Ovary (tissue), 9 donors: ENCODE measurements around the gene BCL7A. TPM values are rescaled to one million over a fixed set of nuclear protein-coding genes. Genes with fewer than 3 reads are reported as not detected.

Experiments used
- DNase-seq, 5 donors: peaks; one replicate each; pipeline ENCODE4 v3.0.0-alpha.2; 2019 to 2020
- H3K27ac ChIP-seq, 2 donors: fragments of 200-600 bp; one replicate each; pipeline versions ENCODE4 v1.5.1 to v1.8.0; 2019 to 2022
- H3K27me3 ChIP-seq: fragments of 200-600 bp; one replicate; pipeline ENCODE4 v1.8.0; 2022
- H3K36me3 ChIP-seq: fragments of 200-600 bp; sonication (generic); one replicate; pipeline ENCODE4 v1.5.1; 2019
- H3K4me1 ChIP-seq: one replicate; pipeline ENCODE4 v1.8.1; 2013; ENCODE audit warnings: mild to moderate bottlenecking, moderate library complexity; ENCODE audit not compliant: insufficient read depth
- H3K4me3 ChIP-seq: fragments of 200-600 bp; sonication (generic); one replicate; pipeline ENCODE4 v1.5.1; 2017
- H3K9me3 ChIP-seq, 2 donors: fragments of 200-600 bp in 1 of 2; sonication (generic) in 1 of 2; one replicate each; pipeline versions ENCODE4 v1.5.1 to v1.8.1; 2013 to 2019; ENCODE audit warnings: mild to moderate bottlenecking in 1 of 2, moderate library complexity in 1 of 2
- CTCF ChIP-seq, 3 donors: fragments of 450-650 bp in 2 of 3; fragments of 200-600 bp in 1 of 3; IDR thresholded peaks; one replicate each; pipeline versions ENCODE4 v1.5.1 to v1.8.0; 2016 to 2022; ENCODE audit warnings: antibody characterized with exemption in 3 of 3, mild to moderate bottlenecking in 1 of 3
- EP300 ChIP-seq: sonication (generic); formaldehyde crosslinking; IDR thresholded peaks from one replicate; pipeline ENCODE4 v1.6.1; 2017; ENCODE audit warnings: antibody characterized with exemption
- POLR2A ChIP-seq: fragments of 450-650 bp; IDR thresholded peaks from one replicate; pipeline ENCODE4 v1.6.1; 2017; ENCODE audit warnings: antibody characterized with exemption, mild to moderate bottlenecking, moderate library complexity
- WGBS, 3 donors: extraction: QIAGEN DNeasy Blood & Tissue Kit in 1 of 3; methylation state at CpG; one replicate each; pipeline versions ENCODE4 v1.1.5 to v1.1.7; 2013 to 2017; 5-methylcytosine and 5-hydroxymethylcytosine counted together
- intact Hi-C, 4 donors: fragments of 100-400 bp; cut with DNase I; formaldehyde crosslinking; loops; one replicate each; pipeline versions ENCODE4 v1.11.0 to v1.15.1; 2022 to 2023
- polyA plus RNA-seq, 2 donors: library from polyadenylated mRNA; stranded (reverse); fragments of 200-250 nt in 1 of 2; fragments of 350-450 nt in 1 of 2; fragmentation: Illumina TruSeq in 1 of 2; extraction: RNeasy Lipid Tissue Mini Kit (QIAGEN cat#74804) in 1 of 2; gene quantifications; one replicate each; pipeline ENCODE4 v1.2.3, GENCODE V29; 2013 to 2014
- total RNA-seq, 7 donors: library from RNA; depleted of rRNA in 2 of 7; stranded (reverse); fragments of >200 nt in 2 of 7; fragmentation: NEBNext Ultra II Directional in 3 of 7; extraction: Animal tissue kit (Norgen Biotek cat#: 25700) in 3 of 7; gene quantifications; one replicate each; pipeline versions ENCODE4 v1.1.0 to v1.2.4, GENCODE V29; 2016 to 2023
- donor health status: DM: no; HTN: no; CAD: no; lungs with moderate emphysema.
- donor health status: DM: no; HTN: no; CAD: no.
- donor health status: Bipolar disorder and iron deficiency.
- donor health status: DM: yes; HTN: yes; CAD: no.
- donor health status: DM: no; HTN: no; CAD: no.
- donor health status: DM: yes; HTN: yes; CAD: no.

BCL7A gene
- total and polyA plus RNA-seq, 9 donors, result 4.4 to 9.1 (median 6.4) TPM

DNA sequence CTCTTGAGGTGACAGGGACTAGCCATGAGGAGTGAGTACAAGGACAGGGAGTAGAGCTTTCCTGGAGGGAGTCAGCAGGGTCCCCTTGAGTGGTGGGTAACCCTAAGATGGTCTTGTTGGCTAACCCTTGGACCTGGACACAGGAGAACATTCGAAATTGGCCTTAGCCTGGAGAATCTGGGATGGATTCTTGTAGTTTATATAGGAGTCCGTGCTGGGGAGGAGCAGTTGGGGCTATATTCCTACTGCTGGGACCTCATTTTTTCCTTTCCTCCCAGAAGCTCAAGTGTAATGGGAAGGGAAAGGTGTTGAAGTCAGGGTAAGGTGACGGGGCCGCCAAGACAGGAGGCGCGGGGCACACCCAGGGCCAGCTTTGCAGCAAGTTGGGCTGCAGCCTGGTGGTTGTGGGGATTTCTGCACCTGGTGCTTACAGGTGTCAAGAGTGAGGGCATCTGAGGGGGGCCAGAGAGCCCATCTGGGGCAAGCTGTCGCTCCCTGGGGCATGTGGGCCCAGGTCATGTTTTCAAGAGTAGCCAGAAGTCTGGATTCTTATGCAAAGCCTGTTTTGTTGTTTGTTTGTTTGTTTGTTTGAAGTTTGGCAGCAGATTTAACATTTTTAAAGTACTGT lies 5.1 kb downstream of the BCL7A start:
- Histone ChIP-seq H3K27me3 (no peaks in the 10 kb centered on the region), H3K4me1 (peaks cover 5% of the 10 kb centered on the region), H3K36me3 (no peaks in the 10 kb centered on the region), H3K4me3 (no peak overlapping the region), H3K9me3 (no peaks in the 10 kb centered on the region), H3K27ac (no peak overlapping the region)
- intact Hi-C loops, result no loop called here
- DNase-seq, result no peak
- 95 to 98% (median 97%) methylated on average over 7 of the region's 7 CpGs for WGBS, 3 donors
- TF ChIP-seq CTCF (IDR thresholded peaks at IDR 0.05) (no peak), EP300 (no peak), POLR2A (no peak)

DNA sequence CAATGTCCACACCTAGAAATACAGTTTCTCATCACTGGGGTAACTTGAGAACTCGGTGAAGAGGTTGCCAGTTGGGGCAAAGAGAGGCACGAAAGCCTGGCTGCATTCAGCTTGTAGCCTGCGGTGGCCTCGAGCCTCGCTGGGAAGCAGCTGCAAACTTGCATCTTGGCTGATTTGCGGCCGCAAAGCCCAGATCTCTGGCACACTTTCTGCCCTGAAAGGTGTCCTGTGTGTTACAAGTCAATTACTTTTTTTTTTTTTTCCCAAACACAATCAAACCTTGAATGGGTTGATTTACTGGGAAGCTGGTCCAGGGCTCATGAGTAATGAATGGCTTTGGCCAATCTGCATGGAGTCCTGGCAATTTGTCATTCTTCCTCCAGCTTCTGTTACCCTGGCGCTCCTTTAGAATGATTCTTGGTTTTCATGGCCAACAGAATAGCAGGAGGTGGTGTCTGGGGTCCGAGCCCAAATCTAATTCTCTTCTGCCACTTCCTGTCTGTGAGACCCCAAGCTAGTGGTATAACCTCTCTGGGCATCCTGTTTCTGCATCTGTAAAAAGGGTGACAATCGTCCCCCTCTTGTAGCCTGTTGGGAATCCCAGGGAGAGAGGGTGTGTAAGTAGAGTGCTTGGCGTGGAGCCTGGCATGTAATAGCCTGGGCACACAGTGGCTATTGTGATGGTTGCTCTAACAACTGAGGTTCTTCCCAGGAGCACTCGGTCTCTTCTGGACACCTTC lies 6.7 kb downstream of the BCL7A start:
- H3K9me3 ChIP-seq, result no peaks in the 10 kb centered on the region
- no peaks in the 10 kb centered on the region for H3K36me3 ChIP-seq
- H3K4me3 ChIP-seq, result no peak overlapping the region
- no peaks in the 10 kb centered on the region for H3K27me3 ChIP-seq
- 86 to 90% (median 90%) methylated on average over 12 of the region's 12 CpGs for WGBS, 3 donors
- DNase-seq, result no peak
- no peak overlapping the region for H3K27ac ChIP-seq
- peaks cover 5% of the 10 kb centered on the region for H3K4me1 ChIP-seq
- intact Hi-C loops, result no loop called here
- no peak for TF ChIP-seq POLR2A
- TF ChIP-seq EP300, result no peak
- TF ChIP-seq CTCF (IDR thresholded peaks at IDR 0.05), result no peak

DNA sequence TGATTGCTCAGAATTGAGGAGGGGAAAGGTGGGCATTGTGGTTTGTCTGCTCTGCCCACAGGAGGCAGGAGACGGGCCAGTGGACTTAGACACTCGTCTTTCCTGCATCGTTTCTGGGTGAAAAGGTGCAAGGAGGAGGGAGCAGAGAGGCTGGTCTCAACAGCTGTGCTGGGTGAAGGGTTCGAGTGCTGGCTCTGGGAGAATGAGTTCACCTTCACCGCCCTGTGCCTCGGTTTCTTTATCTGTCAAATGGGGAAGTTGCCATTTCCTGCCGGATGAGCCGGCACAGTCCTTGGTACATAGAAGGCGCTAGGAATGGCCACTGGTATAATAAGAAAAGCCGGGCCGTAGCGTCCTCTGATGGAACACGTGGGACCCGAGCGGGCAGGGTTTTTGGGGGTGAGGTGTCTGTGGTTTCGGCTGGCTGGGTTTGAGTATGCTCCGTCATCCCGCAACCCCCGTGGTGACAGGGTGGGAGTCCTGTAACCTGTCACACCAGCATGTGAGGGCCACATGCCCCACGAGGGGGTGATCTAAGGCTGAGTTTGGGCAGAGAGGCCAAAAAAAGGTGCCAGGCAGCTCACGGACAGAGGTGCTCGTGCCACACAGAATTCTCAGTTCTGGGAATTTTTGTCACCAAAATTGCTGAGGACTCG lies 7.3 kb downstream of the BCL7A start:
- Histone ChIP-seq H3K36me3 (no peaks in the 10 kb centered on the region), H3K27me3 (no peaks in the 10 kb centered on the region), H3K4me3 (no peak overlapping the region), H3K9me3 (no peaks in the 10 kb centered on the region), H3K27ac (no peak overlapping the region), H3K4me1 (peaks cover 5% of the 10 kb centered on the region)
- no peak for TF ChIP-seq EP300
- no peak for TF ChIP-seq POLR2A
- WGBS, 3 donors, result 86 to 91% (median 87%) methylated on average over 23 of the region's 23 CpGs
- intact Hi-C loops, result no loop called here
- no peak for DNase-seq

- no peak overlapping the region for H3K4me3 ChIP-seq
- 43 to 51% (median 50%) methylated on average over 25 to 28 of the region's 28 CpGs for WGBS, 3 donors
- no peaks in the 10 kb centered on the region for H3K27me3 ChIP-seq
- no peaks in the 10 kb centered on the region for H3K36me3 ChIP-seq
- TF ChIP-seq CTCF (IDR thresholded peaks at IDR 0.05) (no peak), EP300 (no peak), POLR2A (no peak)
- intact Hi-C loops, result no loop called here
- no peak overlapping the region for H3K27ac ChIP-seq
- H3K4me1 ChIP-seq, result peaks cover 3% of the 10 kb centered on the region
- DNase-seq, result peak in 1 of 5 donors; percentile 50
- H3K9me3 ChIP-seq, result no peaks in the 10 kb centered on the region
Observed at GRCh38 chr12:122029620-122030423, 8.1 kb downstream of the BCL7A start.
